SJCRH30 (cell line): ENCODE measurements around the gene AZI2. TPM values are rescaled to one million over a fixed set of nuclear protein-coding genes. Genes with fewer than 3 reads are reported as not detected.
A peak's percentile ranks its signal among the peaks of the same experiment; 100 is the strongest.

Experiments used
- DNase-seq, 2 experiments: peaks; one replicate each; pipeline ENCODE4 v3.0.0-alpha.2; 2015 to 2020
- H3K27ac ChIP-seq: fragments of 250-450 bp; sonication (Bioruptor Pico); 2 replicates; pipeline ENCODE4 v1.5.1; 2020; ENCODE audit warnings: mild to moderate bottlenecking, moderate library complexity
- H3K27me3 ChIP-seq: fragments of 250-450 bp; sonication (Bioruptor Pico); 2 replicates; pipeline ENCODE4 v1.5.1; 2020; ENCODE audit warnings: mild to moderate bottlenecking, moderate library complexity
- H3K36me3 ChIP-seq: fragments of 250-450 bp; sonication (Bioruptor Pico); 2 replicates; pipeline ENCODE4 v1.5.1; 2020; ENCODE audit warnings: mild to moderate bottlenecking, moderate library complexity
- H3K4me1 ChIP-seq: fragments of 250-450 bp; sonication (Bioruptor Pico); 2 replicates; pipeline ENCODE4 v1.5.1; 2020; ENCODE audit warnings: mild to moderate bottlenecking, moderate library complexity
- H3K4me3 ChIP-seq: fragments of 250-450 bp; sonication (Bioruptor Pico); 2 replicates; pipeline ENCODE4 v1.5.1; 2020; ENCODE audit warnings: mild to moderate bottlenecking, moderate library complexity
- H3K9me3 ChIP-seq: fragments of 250-450 bp; sonication (Bioruptor Pico); replicated peaks from 2 replicates; pipeline ENCODE4 v1.5.1; 2020; ENCODE audit warnings: mild to moderate bottlenecking, moderate library complexity
- total RNA-seq: library from RNA; depleted of rRNA; stranded (reverse); fragments of >200 nt; shearing (Covaris generic); gene quantifications from 2 replicates; pipeline ENCODE4 v1.2.3, GENCODE V29; 2014; rRNA removed

AZI2 gene
- total RNA-seq, 1 experiment from 2014 or later: 143 TPM

GRCh38 chr3:28287046-28287445, 61.6 kb downstream of the AZI2 start:
- Histone ChIP-seq H3K9me3 (no peaks in the 10 kb centered on the region), H3K27ac (no peak overlapping the region), H3K36me3 (peaks cover 3% of the 10 kb centered on the region; the same call in 1 of the 2 replicates), H3K4me1 (no peaks in the 10 kb centered on the region), H3K4me3 (no peak overlapping the region), H3K27me3 (no peaks in the 10 kb centered on the region)
- no peak for DNase-seq

- Histone ChIP-seq H3K27ac (no peak overlapping the region), H3K9me3 (no peaks in the 10 kb centered on the region), H3K27me3 (no peaks in the 10 kb centered on the region), H3K4me1 (no peaks in the 10 kb centered on the region), H3K4me3 (no peak overlapping the region), H3K36me3 (peaks cover 3% of the 10 kb centered on the region; the same call in 1 of the 2 replicates)
- peak in 1 of 2 experiments; percentile 50 for DNase-seq
Observed at GRCh38 chr3:28286595-28286994, 62.0 kb downstream of the AZI2 start.

DNA sequence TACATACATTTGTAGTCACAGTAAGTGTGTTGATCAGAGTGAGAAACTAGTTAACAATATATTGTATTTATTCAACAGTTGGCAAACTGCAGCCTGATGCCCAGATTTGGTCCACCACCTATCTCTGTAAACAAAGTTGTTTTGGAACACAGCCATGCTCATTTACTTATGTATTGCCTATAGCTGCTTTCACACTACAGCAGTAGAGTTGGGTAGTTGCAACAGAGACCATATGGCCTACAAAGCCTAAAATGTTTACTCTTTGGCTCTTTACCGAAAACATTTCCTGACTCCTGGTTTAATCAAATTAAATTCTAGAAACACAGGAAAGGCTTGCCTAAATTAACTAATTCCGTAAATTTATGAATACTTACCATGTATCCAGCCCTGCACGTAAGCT, 67.8 kb downstream of the AZI2 start:
- Histone ChIP-seq H3K27me3 (no peaks in the 10 kb centered on the region), H3K27ac (no peak overlapping the region), H3K4me1 (no peaks in the 10 kb centered on the region), H3K36me3 (no peaks in the 10 kb centered on the region), H3K9me3 (no peaks in the 10 kb centered on the region), H3K4me3 (no peak overlapping the region)
- no peak for DNase-seq

- Histone ChIP-seq H3K4me3 (no peak overlapping the region), H3K27ac (no peak overlapping the region), H3K27me3 (no peaks in the 10 kb centered on the region), H3K4me1 (no peaks in the 10 kb centered on the region), H3K9me3 (peaks cover 2% of the 10 kb centered on the region; the same call in 1 of the 2 replicates), H3K36me3 (no peaks in the 10 kb centered on the region)
- no peak for DNase-seq
Observed at GRCh38 chr3:28279770-28280169, 68.9 kb downstream of the AZI2 start.

- no peak for DNase-seq
- Histone ChIP-seq H3K27me3 (no peaks in the 10 kb centered on the region), H3K4me3 (no peak overlapping the region), H3K27ac (no peak overlapping the region), H3K9me3 (peaks cover 4% of the 10 kb centered on the region), H3K4me1 (no peaks in the 10 kb centered on the region), H3K36me3 (no peaks in the 10 kb centered on the region)
Observed at GRCh38 chr3:28278918-28279317, 69.7 kb downstream of the AZI2 start.

DNA sequence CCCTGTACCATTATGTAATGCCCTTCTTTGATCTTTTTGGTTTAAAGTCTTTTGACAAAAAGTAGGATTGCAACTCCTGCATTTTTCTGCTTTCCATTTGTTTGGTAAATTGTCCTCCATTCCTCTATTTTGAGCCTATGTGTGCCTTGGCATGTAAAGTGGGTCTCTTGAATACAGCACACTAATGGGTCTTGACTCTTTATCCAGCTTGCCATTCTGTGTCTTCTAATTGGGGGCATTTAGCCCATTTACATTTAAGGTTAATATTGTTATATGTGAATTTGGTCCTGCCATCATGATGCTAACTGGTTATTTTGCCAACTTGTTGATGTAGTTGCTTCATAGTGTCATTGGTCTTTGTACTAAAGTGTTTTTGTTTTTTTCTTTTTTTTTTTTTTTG, 74.8 kb downstream of the AZI2 start:
- no peak for DNase-seq

More for the DNA sequence above, 74.8 kb downstream of the AZI2 start:
- Histone ChIP-seq H3K27ac (no peak overlapping the region), H3K27me3 (no peaks in the 10 kb centered on the region), H3K4me3 (no peak overlapping the region), H3K36me3 (peaks cover 3% of the 10 kb centered on the region; the same call in 1 of the 2 replicates), H3K9me3 (peaks cover 14% of the 10 kb centered on the region), H3K4me1 (no peaks in the 10 kb centered on the region)

Other genes starting within 250 kb of the AZI2 start
- 22.6 and 26.6 TPM in 2 replicates for gene CMC1, start 107.2 kb downstream of the AZI2 start, total RNA-seq
- 0.43 and 0.97 TPM in 2 replicates for gene ZCWPW2, start 103 bp downstream of the AZI2 start, total RNA-seq